ENCODE results near the gene PM20D2. TPM values are rescaled to one million over a fixed set of nuclear protein-coding genes. Genes with fewer than 3 reads are reported as not detected.

PM20D2 gene
- total RNA-seq, 1 experiment from 2014 or later, result 26.8 TPM

DNA sequence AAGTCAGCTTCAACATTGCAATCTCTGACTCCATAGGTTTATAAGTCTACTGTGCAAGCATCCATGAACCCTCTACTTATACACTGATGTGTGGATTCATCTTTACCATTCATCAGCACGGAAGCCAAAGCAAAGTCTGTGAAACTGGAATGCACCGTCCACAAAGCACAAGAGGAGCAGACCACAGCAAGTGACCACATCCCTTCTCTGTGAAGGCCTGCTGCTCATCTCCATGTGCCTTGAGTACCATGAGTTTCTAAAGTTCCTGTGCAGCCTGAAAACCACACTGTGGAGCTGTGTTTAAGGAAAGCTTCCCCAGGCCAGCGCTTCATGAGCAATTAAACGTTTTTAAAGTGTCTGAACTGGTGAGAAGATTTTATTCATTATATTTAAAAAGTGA, 51.3 kb downstream of the PM20D2 start:
- Histone ChIP-seq H3K36me3 (ENCODE audit: control insufficient read depth, insufficient read depth, low read length) (no peaks in the 10 kb centered on the region), H3K9me3 (0 out of 2 replicates have a peak, but pooled peaks cover 4% of the 10 kb centered on the region), H3K4me1 (no peaks in the 10 kb centered on the region), H3K27me3 (replicated peaks; ENCODE audit: control insufficient read depth, insufficient read depth, low read length) (no peaks in the 10 kb centered on the region), H3K4me3 (ENCODE audit: low read depth, low read length) (no peak overlapping the region)
- H3K27me3 Mint-ChIP-seq (ENCODE audit: insufficient read depth, unreplicated experiment), result peaks cover 9% of the 10 kb centered on the region
- ChIA-PET CTCF (no interaction called here), POLR2A (no interaction called here)
- no peak overlapping the region for H3K4me3 Mint-ChIP-seq (ENCODE audit: unreplicated experiment)
- intact Hi-C loops (cut with micrococcal nuclease; ENCODE audit: unreplicated experiment), result no loop called here
- H3K4me1 Mint-ChIP-seq (ENCODE audit: low read depth, unreplicated experiment), result no peaks in the 10 kb centered on the region
- H3K27ac Mint-ChIP-seq (ENCODE audit: unreplicated experiment), result no peak overlapping the region
- peaks cover 10% of the 10 kb centered on the region for H3K9me3 Mint-ChIP-seq (ENCODE audit: unreplicated experiment)
- DNase-seq, result no peak
- H3K36me3 Mint-ChIP-seq (ENCODE audit: insufficient read depth, unreplicated experiment), result no peaks in the 10 kb centered on the region
- no TSS peak for BruUV-seq (replicated peaks)
- TF ChIP-seq CTCF (IDR thresholded peaks at IDR 0.05; ENCODE audit: insufficient read depth in 1 of 2, low read depth in 1 of 2, low read length in 1 of 2, severe bottlenecking in 1 of 2, unreplicated experiment in 1 of 2), result no peak

GRCh38 chr6:89198235-89198634, 52.4 kb downstream of the PM20D2 start:
- no peaks in the 10 kb centered on the region for H3K4me1 ChIP-seq
- Mint-ChIP-seq H3K36me3 (ENCODE audit: insufficient read depth, unreplicated experiment) (no peaks in the 10 kb centered on the region), H3K27ac (ENCODE audit: unreplicated experiment) (no peak overlapping the region), H3K27me3 (ENCODE audit: insufficient read depth, unreplicated experiment) (peaks cover 6% of the 10 kb centered on the region), H3K4me1 (ENCODE audit: low read depth, unreplicated experiment) (no peaks in the 10 kb centered on the region), H3K9me3 (ENCODE audit: unreplicated experiment) (peaks cover 10% of the 10 kb centered on the region), H3K4me3 (ENCODE audit: unreplicated experiment) (no peak overlapping the region)
- intact Hi-C loops (cut with micrococcal nuclease; ENCODE audit: unreplicated experiment), result no loop called here
- no peak for TF ChIP-seq CTCF (IDR thresholded peaks at IDR 0.05; ENCODE audit: insufficient read depth in 1 of 2, low read depth in 1 of 2, low read length in 1 of 2, severe bottlenecking in 1 of 2, unreplicated experiment in 1 of 2)
- no peak overlapping the region for H3K4me3 ChIP-seq (ENCODE audit: low read depth, low read length)
- no peaks in the 10 kb centered on the region for H3K27me3 ChIP-seq (replicated peaks; ENCODE audit: control insufficient read depth, insufficient read depth, low read length)
- BruUV-seq (replicated peaks), result no TSS peak
- DNase-seq, result no peak
- no peaks in the 10 kb centered on the region for H3K36me3 ChIP-seq (ENCODE audit: control insufficient read depth, insufficient read depth, low read length)
- 0 out of 2 replicates have a peak, but pooled peaks cover 4% of the 10 kb centered on the region for H3K9me3 ChIP-seq
- ChIA-PET CTCF (no interaction called here), POLR2A (no interaction called here)

- no TSS peak for BruUV-seq (replicated peaks)
- Histone ChIP-seq H3K27me3 (replicated peaks; ENCODE audit: control insufficient read depth, insufficient read depth, low read length) (no peaks in the 10 kb centered on the region), H3K9me3 (0 out of 2 replicates have a peak, but pooled peaks cover 4% of the 10 kb centered on the region), H3K4me3 (ENCODE audit: low read depth, low read length) (no peak overlapping the region), H3K4me1 (no peaks in the 10 kb centered on the region), H3K36me3 (ENCODE audit: control insufficient read depth, insufficient read depth, low read length) (no peaks in the 10 kb centered on the region)
- POLR2A ChIA-PET, result no interaction called here
- no peak for TF ChIP-seq CTCF (IDR thresholded peaks at IDR 0.05; ENCODE audit: insufficient read depth in 1 of 2, low read depth in 1 of 2, low read length in 1 of 2, severe bottlenecking in 1 of 2, unreplicated experiment in 1 of 2)
- H3K4me3 Mint-ChIP-seq (ENCODE audit: unreplicated experiment), result no peak overlapping the region
- no peak for DNase-seq
- no peaks in the 10 kb centered on the region for H3K4me1 Mint-ChIP-seq (ENCODE audit: low read depth, unreplicated experiment)
- CTCF ChIA-PET, result no interaction called here
- no peak overlapping the region for H3K27ac Mint-ChIP-seq (ENCODE audit: unreplicated experiment)
- peaks cover 6% of the 10 kb centered on the region for H3K9me3 Mint-ChIP-seq (ENCODE audit: unreplicated experiment)
- H3K27me3 Mint-ChIP-seq (ENCODE audit: insufficient read depth, unreplicated experiment), result peaks cover 6% of the 10 kb centered on the region
- no peaks in the 10 kb centered on the region for H3K36me3 Mint-ChIP-seq (ENCODE audit: insufficient read depth, unreplicated experiment)
- intact Hi-C loops (cut with micrococcal nuclease; ENCODE audit: unreplicated experiment), result no loop called here
Observed at GRCh38 chr6:89199579-89199978, 53.7 kb downstream of the PM20D2 start.
